Kidney capillary endothelial cell (primary cell): ENCODE results near the gene ZNF248.

Experiments
- DNase-seq: peaks from one replicate; pipeline ENCODE4 v3.0.0-alpha.2; 2018; ENCODE audit warnings: low spot score

The ZNF248 gene

GRCh38 chr10:37821237-37821636 lies 36.2 kb downstream of the ZNF248 start:
- DNase-seq: no peak

- no peak for DNase-seq
Measured at GRCh38 chr10:37819797-37820196, 37.6 kb downstream of the ZNF248 start.

- no peak for DNase-seq
Measured at GRCh38 chr10:37816290-37816689, 41.1 kb downstream of the ZNF248 start.

- no peak for DNase-seq
Measured at GRCh38 chr10:37813763-37814162, 43.6 kb downstream of the ZNF248 start.

GRCh38 chr10:37812290-37812689 lies 45.1 kb downstream of the ZNF248 start:
- DNase-seq: no peak

GRCh38 chr10:37803269-37803668 lies 54.1 kb downstream of the ZNF248 start:
- no peak for DNase-seq

- no peak for DNase-seq
Measured at GRCh38 chr10:37801557-37801956, 55.9 kb downstream of the ZNF248 start.

- DNase-seq: no peak
Measured at GRCh38 chr10:37794305-37794976, 63.0 kb downstream of the ZNF248 start.

- DNase-seq: no peak
Measured at GRCh38 chr10:37789590-37789989, 67.8 kb downstream of the ZNF248 start.

GRCh38 chr10:37784678-37785077 lies 72.7 kb downstream of the ZNF248 start:
- DNase-seq: no peak

- no peak for DNase-seq
Measured at GRCh38 chr10:37780536-37780935, 76.9 kb downstream of the ZNF248 start.

GRCh38 chr10:37777056-37777455 lies 80.4 kb downstream of the ZNF248 start:
- no peak for DNase-seq

- no peak for DNase-seq
Measured at GRCh38 chr10:37775612-37776011, 81.8 kb downstream of the ZNF248 start.

GRCh38 chr10:37774351-37774750 lies 83.1 kb downstream of the ZNF248 start:
- DNase-seq: no peak

GRCh38 chr10:37765216-37765615 lies 92.2 kb downstream of the ZNF248 start:
- DNase-seq: no peak

- DNase-seq: no peak
Measured at GRCh38 chr10:37763132-37763531, 94.3 kb downstream of the ZNF248 start.

GRCh38 chr10:37762287-37762686 lies 95.1 kb downstream of the ZNF248 start:
- DNase-seq: no peak

GRCh38 chr10:37760817-37761216 lies 96.6 kb downstream of the ZNF248 start:
- no peak for DNase-seq

GRCh38 chr10:37758074-37758473 lies 99.3 kb downstream of the ZNF248 start:
- no peak for DNase-seq

- DNase-seq: no peak
Measured at GRCh38 chr10:37754538-37755323, 102.7 kb downstream of the ZNF248 start.

GRCh38 chr10:37752334-37752875 lies 105.0 kb downstream of the ZNF248 start:
- no peak for DNase-seq

GRCh38 chr10:37748170-37748569 lies 109.2 kb downstream of the ZNF248 start:
- DNase-seq: no peak

- no peak for DNase-seq
Measured at GRCh38 chr10:37747081-37747480, 110.3 kb downstream of the ZNF248 start.
